OCI-LY3 (cell line): Measurements from ENCODE around the gene TACC2.
"Not testable (repeated sequence)": the region's sequence is repeated elsewhere in the genome, so short reads cannot be mapped to it uniquely, and the experiment has no call there.

ENCODE experiments used
- H2AFZ ChIP-seq: fragments of 200-600, 300-600 bp; shearing (Covaris generic); 2 replicates; pipeline ENCODE4 v1.6.0; 2014; ENCODE audit warnings: antibody characterized with exemption, low read depth, low read length
- H3K27ac ChIP-seq: fragments of 200-600, 300-600 bp; sonication (generic); 2 replicates; pipeline ENCODE4 v1.5.1; 2014; ENCODE audit warnings: mild to moderate bottlenecking, low read length, moderate library complexity, mixed read lengths
- H3K27me3 ChIP-seq: fragments of 200-600, 300-600 bp; sonication (generic); 2 replicates; pipeline ENCODE4 v1.6.1; 2014; ENCODE audit warnings: low read depth, low read length, mixed read lengths
- H3K36me3 ChIP-seq: fragments of 200-600, 300-600 bp; sonication (generic); replicated peaks from 2 replicates; pipeline ENCODE3; 2014; ENCODE audit warnings: low read depth, low read length, mixed read lengths
- H3K4me1 ChIP-seq: fragments of 300-600, 200-600 bp; sonication (generic); 2 replicates; pipeline ENCODE4 v1.6.1; 2014; ENCODE audit warnings: low read length, mixed read lengths
- H3K4me2 ChIP-seq: fragments of 200-600, 300-600 bp; sonication (generic); 2 replicates; pipeline ENCODE4 v1.6.1; 2014; ENCODE audit warnings: low read length, mixed read lengths
- H3K4me3 ChIP-seq: fragments of 300-600, 200-600 bp; sonication (generic); 2 replicates; pipeline ENCODE4 v1.5.1; 2014; ENCODE audit warnings: antibody characterized with exemption, mild to moderate bottlenecking, low read length, moderate library complexity
- H3K79me2 ChIP-seq: fragments of 300-600, 200-600 bp; shearing (Covaris generic); 2 replicates; pipeline ENCODE4 v1.6.1; 2014; ENCODE audit warnings: mild to moderate bottlenecking, low read length, mixed read lengths
- H3K9ac ChIP-seq: fragments of 300-600, 200-600 bp; shearing (Covaris generic); 2 replicates; pipeline ENCODE4 v1.6.0; 2014; ENCODE audit warnings: mild to moderate bottlenecking, low read length, moderate library complexity
- H3K9me3 ChIP-seq: fragments of 200-600, 300-600 bp; shearing (Covaris generic); 2 replicates; pipeline ENCODE4 v1.6.1; 2014; ENCODE audit warnings: low read length, mixed read lengths; ENCODE audit not compliant: insufficient read depth
- H4K20me1 ChIP-seq: fragments of 200-600, 300-600 bp; sonication (generic); 2 replicates; pipeline ENCODE4 v1.6.1; 2016; ENCODE audit warnings: low read length, mixed read lengths; ENCODE audit not compliant: insufficient read depth
- CTCF ChIP-seq: fragments of 200-600, 300-600 bp; sonication (generic); IDR thresholded peaks from 2 replicates; pipeline ENCODE4 v1.5.1; 2014; ENCODE audit warnings: antibody characterized with exemption, low read length, low read depth
- EZH2phosphoT487 ChIP-seq: fragments of 200-600 bp; shearing (Covaris generic); IDR thresholded peaks from 2 replicates; pipeline ENCODE4 v1.6.1; 2018; ENCODE audit warnings: antibody characterized with exemption, mixed run types, low read depth

The TACC2 gene

DNA sequence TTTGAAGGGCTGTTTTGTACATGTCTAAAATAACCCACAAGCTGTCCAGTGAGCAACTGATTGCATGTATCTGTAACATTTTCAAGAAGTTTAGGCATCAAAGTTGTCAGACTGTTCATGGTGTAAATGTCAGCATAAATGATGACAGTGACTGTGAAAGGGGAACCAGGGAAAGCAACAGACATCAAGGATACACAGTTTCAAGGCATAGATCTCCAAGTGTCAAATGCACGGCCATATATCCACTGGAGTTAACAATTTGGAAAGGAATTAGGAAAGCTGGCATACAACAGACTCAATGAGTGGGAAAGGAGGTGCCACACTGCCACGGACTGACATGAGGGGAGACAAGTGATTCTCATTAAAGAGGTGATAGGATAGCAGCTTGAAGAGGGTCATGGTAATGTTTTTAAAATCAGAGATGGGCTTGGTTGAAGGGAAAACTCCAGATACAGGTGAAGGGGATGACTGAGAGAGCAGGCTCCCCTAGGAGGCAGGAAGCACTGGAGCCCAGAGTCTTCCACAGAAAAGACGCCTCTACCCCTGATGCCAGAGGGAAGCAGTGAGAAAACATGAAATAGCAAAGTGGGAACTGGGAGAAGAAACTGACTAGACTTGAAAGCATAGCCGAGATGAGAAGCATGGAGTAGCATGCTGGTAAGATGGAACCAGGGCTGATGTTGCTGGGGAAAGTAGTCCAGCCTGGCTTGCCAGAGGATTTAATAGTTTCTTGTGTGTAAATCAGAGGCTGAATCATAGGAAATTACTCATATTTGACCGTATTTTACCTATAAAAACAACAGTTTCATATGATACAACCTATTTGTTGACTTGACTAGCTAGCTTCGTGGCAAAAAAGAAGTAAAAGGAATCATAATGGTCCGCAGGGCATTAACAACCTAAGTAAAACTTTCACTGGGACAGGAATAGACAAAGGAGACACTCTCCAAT lies 32.6 kb upstream of the TACC2 start:
- Histone ChIP-seq H3K36me3 (peaks cover 8% of the 10 kb centered on the region), H3K4me3 (no peak overlapping the region), H3K27ac (no peak overlapping the region), H3K79me2 (no peaks in the 10 kb centered on the region), H3K4me2 (no peak overlapping the region), H3K27me3 (no peaks in the 10 kb centered on the region), H3K4me1 (no peaks in the 10 kb centered on the region), H3K9me3 (no peaks in the 10 kb centered on the region), H2AFZ (no peak overlapping the region), H3K9ac (no peak overlapping the region), H4K20me1 (no peaks in the 10 kb centered on the region)
- TF ChIP-seq CTCF (no peak), EZH2phosphoT487 (no peak)

- H3K36me3 ChIP-seq, result peaks cover 8% of the 10 kb centered on the region
- H3K27ac ChIP-seq, result no peak overlapping the region
- H3K4me3 ChIP-seq, result no peak overlapping the region
- no peak overlapping the region for H3K4me2 ChIP-seq
- H3K27me3 ChIP-seq, result no peaks in the 10 kb centered on the region
- H2AFZ ChIP-seq, result no peak overlapping the region
- H3K9ac ChIP-seq, result no peak overlapping the region
- no peaks in the 10 kb centered on the region for H3K4me1 ChIP-seq
- no peaks in the 10 kb centered on the region for H4K20me1 ChIP-seq
- H3K79me2 ChIP-seq, result no peaks in the 10 kb centered on the region
- TF ChIP-seq CTCF, result no peak
- no peak for TF ChIP-seq EZH2phosphoT487
- no peaks in the 10 kb centered on the region for H3K9me3 ChIP-seq
Measured at GRCh38 chr10:121959671-121960070, 29.3 kb upstream of the TACC2 start.

DNA sequence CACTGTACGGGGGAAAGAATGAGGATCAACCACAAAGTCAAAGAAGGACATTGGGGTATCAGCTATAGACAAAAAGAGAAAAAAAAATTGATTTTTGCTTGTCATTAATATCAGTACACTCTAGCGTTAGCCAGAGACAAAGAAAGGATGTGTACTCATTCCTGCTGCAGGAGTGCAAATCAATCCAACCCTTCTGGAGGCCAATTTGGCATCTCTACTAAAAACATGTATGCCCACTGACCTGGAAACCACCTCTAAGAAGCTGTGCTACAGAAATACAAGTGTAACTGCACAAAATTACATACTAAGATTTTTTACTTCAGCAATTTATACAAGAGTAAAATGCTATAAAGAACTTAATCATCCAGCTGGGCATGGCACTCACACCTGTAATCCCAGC lies 27.5 kb upstream of the TACC2 start:
- H4K20me1 ChIP-seq, result no peaks in the 10 kb centered on the region
- TF ChIP-seq CTCF, result no peak
- TF ChIP-seq EZH2phosphoT487, result no peak
- H3K4me2 ChIP-seq, result no peak overlapping the region
- peaks cover 21% of the 10 kb centered on the region for H3K36me3 ChIP-seq
- no peaks in the 10 kb centered on the region for H3K4me1 ChIP-seq
- no peaks in the 10 kb centered on the region for H3K79me2 ChIP-seq
- no peaks in the 10 kb centered on the region for H3K27me3 ChIP-seq
- H3K4me3 ChIP-seq, result no peak overlapping the region
- no peak overlapping the region for H3K27ac ChIP-seq
- no peaks in the 10 kb centered on the region for H3K9me3 ChIP-seq
- no peak overlapping the region for H2AFZ ChIP-seq
- H3K9ac ChIP-seq, result no peak overlapping the region

DNA sequence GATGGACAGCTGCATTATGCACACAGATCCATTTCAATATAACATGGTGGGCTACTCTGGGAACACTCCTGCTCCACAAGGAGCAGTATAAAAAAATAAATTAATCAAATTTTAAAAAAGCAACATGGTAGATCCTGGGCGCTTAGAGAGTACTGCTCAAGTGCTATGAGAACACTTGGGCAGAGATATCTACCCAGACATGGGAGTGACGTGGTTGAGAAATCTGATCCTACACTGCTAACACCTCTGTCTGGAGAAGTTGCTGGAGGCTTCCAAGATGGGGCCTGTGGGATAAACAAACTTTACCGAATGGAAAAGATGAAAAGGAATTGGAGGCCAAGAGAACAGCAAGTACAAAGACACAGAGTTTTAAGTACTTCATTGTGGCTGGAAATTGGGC lies 23.0 kb upstream of the TACC2 start:
- H3K9me3 ChIP-seq, result no peaks in the 10 kb centered on the region
- TF ChIP-seq CTCF (no peak), EZH2phosphoT487 (no peak)
- peaks cover 19% of the 10 kb centered on the region for H3K36me3 ChIP-seq
- no peak overlapping the region for H3K4me2 ChIP-seq
- H3K79me2 ChIP-seq, result no peaks in the 10 kb centered on the region
- no peak overlapping the region for H2AFZ ChIP-seq
- H3K4me1 ChIP-seq, result no peaks in the 10 kb centered on the region
- H3K4me3 ChIP-seq, result no peak overlapping the region
- no peaks in the 10 kb centered on the region for H4K20me1 ChIP-seq
- H3K9ac ChIP-seq, result no peak overlapping the region
- no peak overlapping the region for H3K27ac ChIP-seq
- no peaks in the 10 kb centered on the region for H3K27me3 ChIP-seq

GRCh38 chr10:121969086-121969485 lies 19.9 kb upstream of the TACC2 start:
- H3K27me3 ChIP-seq, H3K27ac ChIP-seq, H2AFZ ChIP-seq, H3K9ac ChIP-seq, H3K4me2 ChIP-seq, H3K9me3 ChIP-seq, H3K4me1 ChIP-seq, H4K20me1 ChIP-seq, H3K4me3 ChIP-seq: not testable (repeated sequence)
- Histone ChIP-seq H3K79me2 (peaks cover 15% of the 10 kb centered on the region), H3K36me3 (peaks cover 22% of the 10 kb centered on the region)
